Nephron progenitor cell (in vitro differentiated cells): Measurements from ENCODE around the gene PDXP.
A peak's percentile ranks its signal among the peaks of the same experiment; 100 is the strongest.
"Not testable (repeated sequence)": the region's sequence is repeated elsewhere in the genome, so short reads cannot be mapped to it uniquely, and the experiment has no call there.

Experiments
- DNase-seq: peaks from one replicate; pipeline ENCODE4 v3.0.0; 2021
- H3K27ac Mint-ChIP-seq: 2 replicates; pipeline ENCODE4 v1.8.0; 2021; ENCODE audit warnings: mild to moderate bottlenecking, moderate library complexity, mixed read lengths
- H3K27me3 Mint-ChIP-seq: 2 replicates; pipeline ENCODE4 v1.8.0; 2021; ENCODE audit warnings: mild to moderate bottlenecking, low read depth, mixed read lengths; ENCODE audit not compliant: poor library complexity
- H3K36me3 Mint-ChIP-seq: 2 replicates; pipeline ENCODE4 v1.8.0; 2021; ENCODE audit warnings: low read depth, mixed read lengths
- H3K4me1 Mint-ChIP-seq: 2 replicates; pipeline ENCODE4 v1.8.0; 2021; ENCODE audit warnings: mixed read lengths
- H3K4me3 Mint-ChIP-seq: 2 replicates; pipeline ENCODE4 v1.8.0; 2021; ENCODE audit warnings: mild to moderate bottlenecking, moderate library complexity, mixed read lengths
- H3K9me3 Mint-ChIP-seq: 2 replicates; pipeline ENCODE4 v1.8.0; 2021; ENCODE audit warnings: mild to moderate bottlenecking, moderate library complexity, mixed read lengths
- TF ChIP-seq, protein P1 (sequence below): fragments of 200-600 bp; sonication (generic); IDR thresholded peaks from 2 replicates; pipeline ENCODE4 v1.5.0; 2021; ENCODE audit warnings: antibody characterized with exemption

The PDXP gene

DNA sequence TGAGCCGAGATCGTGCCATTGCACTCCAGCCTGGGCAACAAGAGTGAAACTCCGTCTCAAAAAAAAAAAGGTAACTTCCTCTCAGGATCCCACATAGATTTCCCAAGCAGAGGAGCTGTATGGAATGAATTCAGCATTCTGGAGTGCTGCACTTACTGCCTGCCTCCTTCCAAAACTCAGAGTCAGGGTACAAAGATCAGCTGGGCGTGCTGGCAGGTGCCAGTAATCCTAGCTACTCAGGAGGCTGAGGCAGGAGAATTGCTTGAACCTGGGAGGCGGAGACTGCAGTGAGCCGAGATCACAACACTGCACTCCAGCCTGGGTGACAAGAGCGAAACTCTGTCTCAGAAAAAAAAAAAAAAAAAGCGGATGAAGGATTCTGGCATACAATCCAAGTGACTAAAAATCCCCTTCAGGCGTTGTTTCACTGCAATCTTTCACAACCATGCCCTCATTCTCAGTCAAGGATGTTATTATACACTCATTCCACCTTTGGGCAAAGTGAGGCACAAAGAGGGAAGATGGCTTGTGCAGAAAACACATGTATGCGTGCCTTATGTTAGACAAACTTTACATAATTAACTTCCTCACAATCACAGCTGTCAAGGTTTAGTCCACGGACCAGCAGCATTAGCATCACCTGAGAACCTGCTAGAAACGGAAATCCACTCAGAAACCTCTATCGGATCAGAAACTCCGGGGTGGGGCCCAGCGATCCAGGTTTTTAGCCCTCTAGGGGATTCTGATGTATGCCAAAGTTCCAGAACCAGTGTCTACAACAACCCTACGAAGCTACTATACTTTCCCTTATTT lies 26.5 kb downstream of the PDXP start:
- TF ChIP-seq, protein P1, sequence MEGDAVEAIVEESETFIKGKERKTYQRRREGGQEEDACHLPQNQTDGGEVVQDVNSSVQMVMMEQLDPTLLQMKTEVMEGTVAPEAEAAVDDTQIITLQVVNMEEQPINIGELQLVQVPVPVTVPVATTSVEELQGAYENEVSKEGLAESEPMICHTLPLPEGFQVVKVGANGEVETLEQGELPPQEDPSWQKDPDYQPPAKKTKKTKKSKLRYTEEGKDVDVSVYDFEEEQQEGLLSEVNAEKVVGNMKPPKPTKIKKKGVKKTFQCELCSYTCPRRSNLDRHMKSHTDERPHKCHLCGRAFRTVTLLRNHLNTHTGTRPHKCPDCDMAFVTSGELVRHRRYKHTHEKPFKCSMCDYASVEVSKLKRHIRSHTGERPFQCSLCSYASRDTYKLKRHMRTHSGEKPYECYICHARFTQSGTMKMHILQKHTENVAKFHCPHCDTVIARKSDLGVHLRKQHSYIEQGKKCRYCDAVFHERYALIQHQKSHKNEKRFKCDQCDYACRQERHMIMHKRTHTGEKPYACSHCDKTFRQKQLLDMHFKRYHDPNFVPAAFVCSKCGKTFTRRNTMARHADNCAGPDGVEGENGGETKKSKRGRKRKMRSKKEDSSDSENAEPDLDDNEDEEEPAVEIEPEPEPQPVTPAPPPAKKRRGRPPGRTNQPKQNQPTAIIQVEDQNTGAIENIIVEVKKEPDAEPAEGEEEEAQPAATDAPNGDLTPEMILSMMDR, result no peak
- Mint-ChIP-seq H3K36me3 (peaks cover 8% of the 10 kb centered on the region), H3K27me3 (peaks cover 5% of the 10 kb centered on the region), H3K4me1 (peaks cover 32% of the 10 kb centered on the region), H3K4me3 (no peak overlapping the region), H3K27ac (no peak overlapping the region), H3K9me3 (no peaks in the 10 kb centered on the region)
- no peak for DNase-seq

DNA sequence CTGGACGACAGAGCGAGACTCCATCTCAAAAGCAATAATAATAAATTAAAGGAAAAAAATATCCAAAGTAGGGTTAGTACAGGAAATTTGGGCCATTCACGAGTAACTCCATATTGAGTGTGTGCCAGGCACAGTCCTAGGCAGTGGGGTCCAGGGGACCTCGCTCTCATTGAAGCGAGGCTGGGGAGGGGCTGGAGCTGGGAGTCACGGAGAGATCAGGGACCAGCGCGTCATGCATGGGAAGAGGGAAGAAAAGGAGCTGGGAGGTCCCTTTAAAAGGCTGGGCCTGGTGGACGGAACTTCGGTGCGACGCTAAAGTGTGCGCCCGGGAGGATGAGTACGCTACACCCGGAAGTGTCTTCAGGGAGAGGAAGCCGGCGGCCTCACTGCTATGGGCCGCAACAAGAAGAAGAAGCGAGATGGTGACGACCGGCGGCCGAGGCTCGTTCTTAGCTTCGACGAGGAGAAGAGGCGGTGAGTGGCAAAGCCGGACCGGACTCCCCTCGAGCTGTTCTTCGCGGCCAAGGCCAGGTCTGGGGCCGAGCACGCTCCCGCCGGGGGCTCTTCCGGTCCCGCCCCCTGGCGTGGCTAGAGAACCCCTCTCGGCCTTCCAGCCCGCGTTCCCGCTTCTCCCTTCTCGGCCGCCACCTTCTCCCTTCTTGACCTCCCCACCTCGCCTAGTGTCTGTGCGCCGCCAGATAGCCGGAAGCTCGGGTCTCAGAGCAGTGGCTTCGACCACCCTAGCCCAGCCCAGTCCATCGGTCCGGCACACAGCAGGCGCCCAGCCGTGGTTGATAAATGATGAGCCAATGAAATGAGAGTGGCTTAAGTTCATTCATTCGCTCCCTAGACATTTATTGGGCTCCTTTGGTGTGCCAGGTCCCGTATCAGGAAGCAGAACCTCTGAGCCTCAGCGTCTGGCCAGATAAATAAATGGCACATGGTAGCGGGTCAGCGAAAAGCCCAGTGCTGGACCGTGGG lies 27.8 kb downstream of the PDXP start, which contains the start of gene NOL12:
NOL12 (plus strand) TSS at position 342 of the 981 bp plus-strand sequence; CDS start at position 392, 50 bp downstream.
- peaks cover 28% of the 10 kb centered on the region for H3K4me1 Mint-ChIP-seq
- peaks cover 4% of the 10 kb centered on the region for H3K27me3 Mint-ChIP-seq
- H3K9me3 Mint-ChIP-seq, result no peaks in the 10 kb centered on the region
- peak; percentile 81 for DNase-seq
- TF ChIP-seq, protein P1, result no peak
- H3K27ac Mint-ChIP-seq, result peak within 1 kb of the TSS; percentile 96
- H3K4me3 Mint-ChIP-seq, result peak within 1 kb of the TSS; percentile 96
- H3K36me3 Mint-ChIP-seq, result peaks cover 13% of the 10 kb centered on the region

DNA sequence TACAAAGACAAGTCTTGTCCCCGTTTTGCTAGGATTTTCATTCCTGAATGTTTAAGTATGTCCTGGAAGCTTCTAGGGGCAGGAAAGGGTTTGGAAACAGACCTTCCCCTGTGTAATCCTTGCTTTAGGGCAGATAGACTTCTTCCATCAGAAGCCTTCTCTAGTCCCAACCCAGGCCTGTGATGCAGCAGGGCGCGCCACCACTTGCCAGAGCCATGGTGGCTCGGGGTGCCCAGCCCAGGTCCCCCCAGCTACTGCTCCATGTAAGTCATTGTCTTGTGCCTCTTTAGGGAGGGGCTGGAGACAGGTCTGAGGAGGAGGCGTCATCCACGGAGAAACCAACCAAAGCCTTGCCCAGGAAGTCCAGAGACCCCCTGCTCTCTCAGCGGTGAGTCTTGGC lies 31.9 kb downstream of the PDXP start:
- TF ChIP-seq, protein P1, result no peak
- peaks cover 24% of the 10 kb centered on the region for H3K4me1 Mint-ChIP-seq
- H3K36me3 Mint-ChIP-seq, result peaks cover 22% of the 10 kb centered on the region
- H3K4me3 Mint-ChIP-seq, result no peak overlapping the region
- no peaks in the 10 kb centered on the region for H3K9me3 Mint-ChIP-seq
- H3K27me3 Mint-ChIP-seq, result no peaks in the 10 kb centered on the region
- no peak overlapping the region for H3K27ac Mint-ChIP-seq
- DNase-seq, result no peak

DNA sequence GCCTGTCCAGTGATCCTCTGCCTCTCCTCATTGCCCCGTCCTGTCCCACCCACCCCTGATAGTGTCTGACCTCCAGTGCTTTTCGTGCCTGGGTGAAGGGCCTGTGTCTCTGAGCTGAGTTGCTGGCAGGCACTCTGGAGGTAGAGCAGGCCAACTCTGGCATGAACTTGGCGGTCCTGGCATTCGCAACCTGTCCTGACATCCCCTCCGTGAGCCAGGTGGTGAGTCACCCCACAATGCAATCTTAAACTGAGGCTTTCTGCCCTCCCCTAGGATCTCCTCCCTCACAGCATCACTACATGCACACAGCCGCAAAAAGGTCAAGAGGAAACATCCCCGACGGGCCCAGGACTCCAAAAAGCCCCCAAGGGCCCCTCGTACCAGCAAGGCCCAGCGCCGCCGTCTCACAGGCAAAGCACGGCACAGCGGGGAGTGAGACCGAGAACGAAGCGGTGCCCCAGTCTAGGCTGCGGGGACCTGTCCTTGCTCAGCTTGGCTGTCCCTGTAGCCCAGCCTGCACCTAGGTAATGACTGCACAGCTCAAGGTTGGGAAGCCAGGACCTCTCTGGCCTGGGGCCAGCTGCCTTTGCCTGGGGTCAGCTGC lies 32.5 kb downstream of the PDXP start:
- Mint-ChIP-seq H3K9me3 (no peaks in the 10 kb centered on the region), H3K27ac (no peak overlapping the region), H3K4me1 (peaks cover 28% of the 10 kb centered on the region), H3K4me3 (no peak overlapping the region), H3K36me3 (peaks cover 22% of the 10 kb centered on the region), H3K27me3 (no peaks in the 10 kb centered on the region)
- DNase-seq, result no peak
- TF ChIP-seq, protein P1, result no peak

DNA sequence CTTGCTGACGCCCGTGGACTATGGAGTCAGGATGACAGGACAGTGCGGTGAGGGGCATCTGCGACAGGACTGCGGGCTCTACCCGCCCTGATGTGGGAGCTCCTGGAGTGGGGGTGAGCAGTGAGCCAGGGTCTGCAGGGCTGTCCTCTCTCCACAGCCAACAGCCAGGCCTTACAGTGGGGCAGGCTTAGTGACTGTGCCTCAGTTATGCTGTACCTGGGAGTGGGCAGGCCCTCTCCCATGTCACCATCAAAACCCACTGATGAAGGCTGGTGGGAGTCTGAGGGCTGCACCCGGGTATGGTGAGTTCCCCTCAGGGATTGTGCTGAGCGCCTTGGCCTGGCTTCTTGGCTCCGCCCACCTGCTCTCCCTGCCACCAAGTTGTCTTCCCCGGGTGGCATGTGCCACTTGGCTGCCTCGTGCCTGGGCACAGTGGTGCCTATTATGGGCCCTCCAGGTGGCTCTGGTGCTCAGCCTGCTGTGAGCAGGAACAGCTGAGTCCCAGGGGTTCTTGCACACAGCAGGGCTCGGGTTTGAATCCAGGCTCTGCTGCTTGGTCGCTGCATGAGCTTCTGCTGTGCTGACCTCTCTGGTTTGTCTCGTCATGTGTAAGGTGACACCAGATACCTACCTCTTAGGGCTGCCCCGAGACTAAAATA lies 34.2 kb downstream of the PDXP start:
- no peak for DNase-seq
- H3K4me3 Mint-ChIP-seq, result no peak overlapping the region
- TF ChIP-seq, protein P1, result no peak
- H3K27me3 Mint-ChIP-seq, result peaks cover 5% of the 10 kb centered on the region
- H3K36me3 Mint-ChIP-seq, result peaks cover 22% of the 10 kb centered on the region
- H3K9me3 Mint-ChIP-seq, result no peaks in the 10 kb centered on the region
- H3K4me1 Mint-ChIP-seq, result peaks cover 30% of the 10 kb centered on the region
- H3K27ac Mint-ChIP-seq, result no peak overlapping the region

DNA sequence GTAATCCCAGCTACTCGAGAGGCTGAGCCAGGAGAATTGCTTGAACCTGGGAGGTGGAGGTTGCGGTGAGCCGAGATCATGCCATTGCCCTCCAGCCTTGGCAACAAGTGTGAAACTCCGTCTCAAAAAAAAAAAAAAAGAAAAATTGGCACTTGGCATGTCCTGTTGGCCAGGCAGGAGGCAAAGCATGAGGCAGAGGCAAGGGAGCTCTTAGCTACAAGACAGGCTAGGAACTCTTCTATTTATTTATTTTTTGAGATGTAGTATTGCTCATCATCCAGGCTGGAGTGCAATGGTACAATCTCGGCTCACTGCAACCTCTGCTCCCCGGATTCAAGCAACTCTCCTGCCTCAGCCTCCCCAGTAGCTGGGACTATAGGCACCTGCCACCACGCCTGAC lies 35.6 kb downstream of the PDXP start:
- H3K9me3 Mint-ChIP-seq, DNase-seq, H3K4me3 Mint-ChIP-seq, H3K27me3 Mint-ChIP-seq, H3K27ac Mint-ChIP-seq: not testable (repeated sequence)
- peaks cover 32% of the 10 kb centered on the region for H3K4me1 Mint-ChIP-seq
- peaks cover 14% of the 10 kb centered on the region for H3K36me3 Mint-ChIP-seq

DNA sequence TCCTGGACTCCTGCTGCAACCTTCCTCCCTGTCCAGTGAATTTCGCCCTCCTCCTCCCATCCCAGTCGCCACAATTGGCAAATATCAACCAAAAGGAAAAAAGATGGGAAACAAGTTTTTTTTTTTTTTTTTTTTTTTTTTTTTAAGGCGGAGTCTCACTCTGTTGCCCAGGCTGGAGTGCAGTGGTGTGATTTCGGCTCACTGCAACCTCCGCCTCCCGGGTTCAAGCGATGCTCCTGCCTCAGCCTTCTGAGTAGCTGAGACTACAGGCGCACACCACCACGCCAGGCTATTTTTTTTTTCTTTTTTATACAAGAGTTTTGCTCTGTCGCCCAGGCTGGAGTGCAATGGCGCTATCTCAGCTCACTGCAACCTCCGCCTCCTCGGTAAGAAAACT lies 37.7 kb downstream of the PDXP start:
- DNase-seq, H3K27me3 Mint-ChIP-seq, H3K9me3 Mint-ChIP-seq: not testable (repeated sequence)
- Mint-ChIP-seq H3K4me3 (peak overlapping the region; percentile 89), H3K36me3 (peaks cover 15% of the 10 kb centered on the region), H3K27ac (peak overlapping the region; percentile 74), H3K4me1 (peaks cover 35% of the 10 kb centered on the region)
